Measurements from ENCODE around the gene SHC4.

DNA sequence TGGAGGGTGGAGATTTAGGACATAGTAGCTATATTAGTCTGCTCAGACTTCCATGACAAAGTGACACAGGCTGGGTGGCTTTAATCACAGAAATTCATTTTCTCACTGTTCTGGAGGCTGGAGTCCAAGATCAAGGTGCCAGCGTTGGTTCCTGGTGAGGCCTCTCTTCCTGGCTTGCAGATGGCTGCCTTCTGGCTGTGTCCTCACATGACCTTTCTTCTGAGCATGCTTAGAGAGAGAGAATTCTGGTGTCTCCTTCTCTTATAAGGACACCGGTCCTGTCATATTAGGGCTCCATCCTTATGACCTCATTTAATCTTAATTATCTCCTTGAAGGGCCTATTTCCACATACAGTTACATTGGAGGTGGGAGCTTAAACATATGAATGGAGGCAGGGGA lies 14.9 kb upstream of the SHC4 start:
- TF ChIP-seq, protein P1, sequence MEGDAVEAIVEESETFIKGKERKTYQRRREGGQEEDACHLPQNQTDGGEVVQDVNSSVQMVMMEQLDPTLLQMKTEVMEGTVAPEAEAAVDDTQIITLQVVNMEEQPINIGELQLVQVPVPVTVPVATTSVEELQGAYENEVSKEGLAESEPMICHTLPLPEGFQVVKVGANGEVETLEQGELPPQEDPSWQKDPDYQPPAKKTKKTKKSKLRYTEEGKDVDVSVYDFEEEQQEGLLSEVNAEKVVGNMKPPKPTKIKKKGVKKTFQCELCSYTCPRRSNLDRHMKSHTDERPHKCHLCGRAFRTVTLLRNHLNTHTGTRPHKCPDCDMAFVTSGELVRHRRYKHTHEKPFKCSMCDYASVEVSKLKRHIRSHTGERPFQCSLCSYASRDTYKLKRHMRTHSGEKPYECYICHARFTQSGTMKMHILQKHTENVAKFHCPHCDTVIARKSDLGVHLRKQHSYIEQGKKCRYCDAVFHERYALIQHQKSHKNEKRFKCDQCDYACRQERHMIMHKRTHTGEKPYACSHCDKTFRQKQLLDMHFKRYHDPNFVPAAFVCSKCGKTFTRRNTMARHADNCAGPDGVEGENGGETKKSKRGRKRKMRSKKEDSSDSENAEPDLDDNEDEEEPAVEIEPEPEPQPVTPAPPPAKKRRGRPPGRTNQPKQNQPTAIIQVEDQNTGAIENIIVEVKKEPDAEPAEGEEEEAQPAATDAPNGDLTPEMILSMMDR (IDR thresholded peaks at IDR 0.05; ENCODE audit: control extremely low read depth in 1 of 3, insufficient read depth in 1 of 3, low read depth in 1 of 3, low read length in 3 of 3) = no peak
- TF ChIP-seq RAD21 (IDR thresholded peaks at IDR 0.05 in 1 of 2, conservative IDR thresholded peaks at IDR 0.05 in 1 of 2; ENCODE audit: low read depth in 2 of 2, low read length in 2 of 2) (no peak), GTF2F1 (IDR thresholded peaks at IDR 0.05; ENCODE audit: borderline replicate concordance, low read depth, low read length) (no peak), EP300 (IDR thresholded peaks at IDR 0.05; ENCODE audit: borderline replicate concordance in 1 of 2, low read depth in 2 of 2, low read length in 2 of 2) (no peak), EZH2 (IDR thresholded peaks at IDR 0.05; ENCODE audit: low read depth, low read length, severe bottlenecking) (no peak), TAF7 (optimal IDR thresholded peaks at IDR 0.05; ENCODE audit: borderline replicate concordance, low read depth, low read length) (no peak), ZNF274 (IDR thresholded peaks at IDR 0.05; ENCODE audit: borderline replicate concordance, extremely low read depth, low read length) (no peak), YY1 (IDR thresholded peaks at IDR 0.05; ENCODE audit: low read depth, low read length) (no peak)
